ENCODE measurements around the gene SGF29.
"Not testable (repeated sequence)": the region's sequence is repeated elsewhere in the genome, so short reads cannot be mapped to it uniquely, and the experiment has no call there.

Gene SGF29

DNA sequence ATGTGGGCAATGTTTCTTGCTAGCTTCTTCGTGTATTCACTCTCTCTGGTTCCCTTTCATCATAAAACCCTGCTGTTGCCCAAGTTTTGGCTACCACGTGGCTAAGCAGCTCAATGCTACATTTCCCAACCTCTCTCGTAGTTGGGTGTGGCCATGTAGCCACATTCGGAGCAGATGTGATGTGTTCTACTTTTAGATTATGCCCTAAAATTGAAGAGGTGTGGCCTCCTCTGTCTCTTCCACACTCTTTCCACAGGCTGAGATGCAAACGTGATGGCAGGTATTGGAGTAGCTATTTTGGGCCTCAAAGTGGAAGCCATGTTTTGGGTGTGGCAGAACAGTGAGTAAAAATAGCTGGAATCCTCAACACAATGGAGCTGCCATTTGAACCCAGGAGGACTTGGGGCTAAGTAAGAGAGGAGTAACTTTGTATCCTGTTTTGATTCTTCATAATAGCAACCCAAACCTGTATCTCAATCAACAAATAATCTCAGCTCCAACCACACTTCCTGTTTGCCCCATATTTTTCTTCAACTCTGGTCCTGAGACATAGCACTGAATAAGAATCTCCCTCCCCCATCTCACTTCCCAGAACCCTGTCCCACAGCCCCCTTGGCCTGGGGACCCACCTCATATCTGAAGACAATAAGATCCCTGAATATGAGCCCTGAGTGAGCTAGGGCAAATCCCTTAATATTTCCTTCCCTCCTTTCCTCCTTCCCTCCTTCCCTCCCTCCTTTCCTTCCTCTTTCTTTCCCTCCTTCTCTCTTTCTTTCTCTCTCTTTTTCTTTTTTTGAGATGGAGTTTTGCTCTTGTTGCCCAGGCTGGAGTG is 19.0 kb upstream of the SGF29 start:
- DNase-seq: no peak

DNA sequence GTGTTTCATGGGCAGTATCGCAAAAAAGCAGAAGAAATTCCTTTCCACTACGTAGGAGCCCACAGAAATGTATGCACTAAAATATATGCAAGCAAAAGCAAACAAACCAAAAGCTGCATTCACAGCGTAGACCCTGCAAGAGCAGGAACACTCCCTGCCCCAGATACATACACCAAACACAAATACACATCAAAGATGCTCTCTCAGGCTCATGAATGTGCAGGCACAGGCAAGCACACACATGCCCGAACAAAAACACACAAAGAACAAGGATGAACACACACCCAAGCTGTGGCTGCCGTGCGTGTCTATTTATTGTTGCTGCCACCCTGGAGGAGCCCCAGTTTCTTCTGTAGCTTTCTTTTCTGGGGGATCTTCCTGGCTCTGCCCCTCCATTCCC is 16.6 kb upstream of the SGF29 start:
- DNase-seq: no peak

DNA sequence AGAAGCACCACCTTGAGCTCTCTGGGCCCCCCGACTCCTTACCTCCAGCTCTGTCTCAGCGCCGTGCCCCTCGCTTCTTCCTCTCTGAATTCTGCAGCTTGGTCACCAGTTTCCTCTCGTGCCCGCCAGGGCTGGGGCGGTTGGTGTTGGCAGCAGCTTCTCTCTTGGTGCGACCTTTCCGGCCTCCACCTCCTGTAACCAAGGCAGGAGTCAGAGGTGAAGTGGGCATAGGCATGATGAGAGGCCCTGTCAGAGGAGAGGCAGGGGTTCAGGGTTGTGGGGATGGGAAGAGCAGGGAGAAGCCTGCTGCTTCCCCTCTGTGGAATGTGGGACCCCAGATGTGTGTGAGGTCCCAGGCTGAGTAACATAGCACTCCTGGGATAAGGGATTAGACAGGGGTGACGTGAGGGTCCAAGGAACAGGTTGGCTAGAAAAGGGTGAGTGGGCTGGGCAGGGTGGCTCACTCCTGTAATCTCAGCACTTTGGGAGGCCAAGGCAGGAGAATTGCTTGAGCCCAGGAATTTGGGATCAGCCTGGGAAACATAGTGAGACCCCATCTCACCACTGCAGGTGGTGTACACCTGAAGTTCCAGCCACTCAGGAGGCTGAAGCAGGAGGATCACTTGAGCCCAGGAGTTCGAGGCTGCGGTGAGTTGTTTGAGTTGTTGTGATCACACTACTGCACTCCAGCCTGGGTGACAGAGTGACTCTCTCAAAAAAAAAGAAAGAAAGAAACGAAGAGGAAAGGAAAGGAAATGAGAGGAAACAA is 15.6 kb upstream of the SGF29 start:
- no peak for DNase-seq

DNA sequence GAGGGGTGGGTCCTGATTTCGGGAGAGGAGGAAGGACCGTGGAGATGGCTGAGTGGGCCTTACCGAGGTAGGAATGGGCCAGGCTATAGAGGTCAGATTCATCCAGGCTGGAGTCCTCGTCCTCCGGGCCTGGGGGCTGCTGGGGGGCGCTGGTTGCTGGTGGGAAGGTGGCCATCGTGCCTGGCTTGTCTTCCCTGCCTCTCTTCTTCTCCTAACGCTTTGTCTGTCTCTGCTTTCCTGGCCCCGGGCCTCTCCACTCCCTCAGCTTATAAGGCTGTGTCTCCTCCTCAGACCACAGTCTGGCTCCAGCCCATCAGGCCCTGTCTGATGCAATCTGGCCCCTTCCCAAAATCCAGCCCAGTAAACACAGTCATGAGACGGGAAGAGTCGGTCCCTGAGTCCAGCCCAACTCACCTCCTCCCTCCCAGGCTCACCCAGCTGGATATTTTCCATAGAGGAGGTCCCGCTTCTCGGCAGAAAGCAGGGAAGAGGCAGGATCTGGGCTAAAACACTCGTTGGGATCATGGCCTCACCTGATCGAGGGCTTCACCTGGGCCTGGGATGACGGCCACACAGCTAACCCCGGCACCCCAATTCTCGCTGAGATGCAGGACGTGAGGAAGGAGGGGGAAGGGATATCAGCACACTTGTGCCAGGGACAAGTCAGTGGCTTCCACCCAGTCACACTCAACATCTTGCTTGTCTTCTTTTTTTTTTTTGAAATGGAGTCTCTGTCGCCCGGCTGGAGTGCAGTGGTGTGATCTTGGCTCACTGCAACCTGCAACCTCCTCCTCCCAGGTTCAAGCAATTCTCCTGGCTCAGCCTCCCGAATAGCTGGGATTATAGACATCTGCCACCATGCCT is 14.8 kb upstream of the SGF29 start, which contains the start of gene NUPR1:
NUPR1 (minus strand) TSS at position 242 of the 864 bp plus-strand sequence; CDS start at position 175, 67 bp downstream.
- no peak for DNase-seq

DNA sequence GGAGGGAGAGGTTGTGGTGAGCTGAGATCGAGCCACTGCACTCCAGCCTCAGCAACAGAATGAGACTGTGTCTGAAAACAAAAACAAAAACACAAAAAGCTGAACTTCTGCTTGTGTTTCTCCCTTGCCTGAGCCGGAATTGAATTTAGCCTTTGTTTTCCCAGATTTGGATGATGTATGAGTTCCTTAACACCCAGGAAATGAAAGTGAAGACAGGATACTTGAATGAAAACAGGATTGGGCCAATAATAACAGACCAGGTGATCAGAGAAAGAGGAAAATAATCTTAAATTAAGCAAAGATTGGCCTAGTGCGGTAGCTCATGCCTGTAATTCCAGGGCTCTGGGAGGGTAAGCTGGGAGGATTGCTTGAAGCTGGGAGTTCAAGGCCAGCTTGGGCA is 13.4 kb upstream of the SGF29 start:
- no peak for DNase-seq

DNA sequence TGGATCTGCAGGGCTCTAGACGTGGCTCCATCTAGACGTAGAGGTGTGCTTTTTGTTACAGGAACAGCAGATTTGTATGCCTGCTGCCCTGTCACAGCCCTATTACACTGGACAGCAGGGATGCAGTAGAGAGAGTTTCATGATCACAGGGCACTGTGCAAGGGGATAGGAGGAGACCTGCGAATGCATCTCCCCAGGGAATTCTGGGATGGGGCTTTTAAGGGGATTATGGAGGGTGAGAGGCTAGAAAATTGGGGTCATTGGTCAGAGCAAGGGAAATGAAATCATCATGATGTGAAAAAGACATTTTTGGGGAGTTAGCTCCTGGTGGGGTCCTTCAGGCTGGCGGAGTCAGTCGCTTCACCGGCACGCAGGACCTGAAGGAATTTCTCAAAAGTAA is 11.1 kb upstream of the SGF29 start:
- no peak for DNase-seq

DNA sequence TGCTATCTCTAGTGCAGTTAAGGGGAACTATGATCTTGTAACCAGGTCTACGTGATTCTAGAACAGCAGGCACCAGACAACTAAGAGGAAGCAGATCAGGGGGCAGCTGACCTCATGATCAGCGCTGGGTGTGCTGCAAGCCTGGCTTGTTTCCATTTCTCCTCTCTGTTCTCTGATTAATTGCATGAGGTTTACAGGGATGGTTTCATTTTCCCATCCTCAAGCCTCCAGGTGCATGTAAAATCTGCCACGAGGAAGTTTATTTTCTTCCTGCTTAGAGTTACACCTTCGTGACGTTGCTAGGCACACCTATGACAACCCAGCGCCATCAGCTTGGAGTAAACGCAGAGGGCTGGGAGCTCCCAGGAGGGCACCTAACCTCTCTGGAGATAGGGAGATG is 10.6 kb upstream of the SGF29 start:
- no peak for DNase-seq

GRCh38 chr16:28544998-28545397 is 8.7 kb upstream of the SGF29 start:
- DNase-seq: no peak

DNA sequence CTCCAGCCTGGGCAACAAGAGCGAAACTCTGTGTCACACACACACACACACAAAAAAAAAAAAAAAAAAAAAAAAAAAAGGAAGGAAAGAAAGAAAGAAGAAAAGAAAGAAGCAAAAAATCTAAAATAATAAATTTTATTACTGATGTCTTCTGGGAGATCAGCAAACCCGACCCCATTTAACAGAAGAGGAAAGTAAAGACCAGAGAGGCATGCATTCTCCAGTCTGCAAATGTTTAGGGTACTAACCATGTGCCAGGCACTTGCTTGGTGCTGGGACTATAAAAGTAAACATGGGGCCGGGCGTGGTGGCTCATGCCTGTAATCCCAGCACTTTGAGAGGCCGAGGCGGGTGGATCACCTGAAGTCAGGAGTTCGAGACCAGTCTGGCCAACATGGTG is 7.8 kb upstream of the SGF29 start:
- DNase-seq: not testable (repeated sequence)

GRCh38 chr16:28546626-28547025 is 7.1 kb upstream of the SGF29 start:
- DNase-seq: no peak

- DNase-seq: no peak
Measured at GRCh38 chr16:28548306-28548802, 5.4 kb upstream of the SGF29 start.

DNA sequence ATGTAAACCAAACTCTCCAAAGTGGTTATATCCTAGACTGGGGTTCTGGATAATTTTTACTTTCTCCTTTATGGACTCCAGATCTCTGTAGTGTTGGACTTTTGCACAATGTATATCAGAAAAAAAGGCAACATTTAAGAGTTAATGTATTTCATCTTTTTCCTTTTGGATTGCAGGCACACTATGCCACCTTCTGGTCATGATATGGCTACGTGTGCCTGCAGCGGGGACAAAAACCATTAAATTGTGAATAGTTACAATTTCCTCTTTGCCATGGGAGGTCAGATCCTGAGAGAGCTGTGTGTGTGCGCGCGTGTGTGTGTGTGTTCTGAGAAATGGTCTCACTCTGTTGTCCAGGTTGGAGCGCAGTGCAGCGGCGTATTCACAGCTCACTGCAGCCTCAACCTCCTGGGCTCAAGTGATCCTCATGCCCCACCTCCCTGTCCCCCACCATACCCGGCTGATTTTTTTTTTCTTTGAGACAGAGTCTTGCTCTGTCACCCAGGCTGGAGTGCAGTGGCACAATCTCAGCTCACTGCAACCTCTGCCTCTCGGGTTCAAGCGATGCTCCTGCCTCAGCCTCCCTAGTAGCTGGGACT is 4.3 kb upstream of the SGF29 start:
- no peak for DNase-seq

DNA sequence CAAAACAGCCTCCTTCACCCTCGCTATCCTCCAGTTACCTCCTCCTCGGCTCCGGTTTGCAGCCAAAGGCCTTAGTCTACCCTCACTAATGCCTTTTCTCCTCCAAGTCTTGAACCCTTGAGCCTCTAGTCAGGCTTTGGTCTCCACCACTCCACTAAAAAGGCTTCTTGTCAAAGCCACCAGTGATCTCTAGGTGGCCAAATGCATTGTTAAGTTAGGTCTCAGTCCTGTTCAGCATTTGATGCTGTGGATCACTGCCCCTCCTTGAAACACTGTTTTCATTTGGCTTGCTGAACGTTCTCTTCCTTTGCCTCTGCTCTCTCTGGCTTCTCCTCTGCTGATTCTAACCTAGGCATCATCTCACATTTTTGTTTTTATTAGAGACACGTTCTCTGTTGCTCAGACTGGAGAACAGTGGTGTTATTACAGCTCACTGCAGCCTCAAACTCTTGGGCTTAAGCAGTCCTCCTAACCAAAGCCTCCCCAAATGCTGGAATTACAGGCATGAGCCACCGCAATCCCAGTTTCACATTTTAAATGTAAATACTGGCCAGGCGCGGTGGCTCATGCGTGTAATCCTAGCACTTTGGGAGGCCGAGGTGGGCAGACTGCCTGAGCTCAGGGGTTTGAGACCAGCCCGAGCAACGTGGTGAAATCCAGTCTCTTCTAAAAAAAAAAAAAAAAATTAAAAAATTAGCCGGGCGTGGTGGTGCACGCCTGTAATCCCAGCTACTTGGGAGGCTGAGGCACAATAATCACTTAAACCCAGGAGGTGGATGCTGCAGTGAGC is 1.1 kb downstream of the SGF29 start:
- no peak for DNase-seq

DNA sequence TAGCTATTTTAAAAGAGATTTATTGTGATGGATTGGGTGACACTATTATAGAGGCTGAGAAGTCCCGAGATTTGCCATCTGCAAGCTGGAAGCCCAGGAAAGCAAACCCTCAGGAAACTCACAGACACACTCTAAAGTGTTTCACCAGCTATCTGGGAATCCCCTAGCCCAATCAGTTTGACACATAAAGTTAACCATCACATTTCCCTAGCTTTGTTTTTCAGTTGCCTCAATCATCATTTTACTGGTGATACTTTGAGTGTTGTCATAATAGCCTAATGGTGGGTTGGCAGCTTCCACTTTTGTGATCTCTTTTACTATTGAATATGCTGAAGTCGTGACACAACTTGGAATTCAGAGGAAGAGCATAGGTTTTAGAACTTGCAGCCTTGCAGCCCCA is 1.8 kb downstream of the SGF29 start:
- no peak for DNase-seq

GRCh38 chr16:28556914-28557320 is 3.2 kb downstream of the SGF29 start:
- DNase-seq: no peak

DNA sequence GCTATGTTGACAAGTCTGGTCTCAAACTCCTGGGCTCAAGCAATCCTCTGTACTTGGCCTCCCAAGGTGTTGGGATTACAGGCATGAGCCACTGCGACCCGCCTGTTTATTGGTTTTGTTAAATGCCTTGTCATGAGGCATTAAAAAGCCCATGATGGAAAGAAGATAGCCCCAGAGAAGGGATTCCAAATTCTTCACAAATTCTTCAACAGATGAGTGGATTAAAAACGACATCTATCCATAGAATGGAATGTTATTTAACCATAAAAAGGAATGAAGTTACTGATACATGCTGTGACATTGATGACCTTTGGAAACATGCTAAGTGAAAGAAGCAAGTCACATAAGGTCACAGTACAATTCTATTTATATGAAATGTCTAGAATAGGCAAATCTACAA is 4.7 kb downstream of the SGF29 start:
- DNase-seq: no peak

GRCh38 chr16:28561557-28562187 is 8.0 kb downstream of the SGF29 start:
- no peak for DNase-seq

GRCh38 chr16:28562199-28562598 is 8.5 kb downstream of the SGF29 start:
- no peak for DNase-seq

- no peak for DNase-seq
Measured at GRCh38 chr16:28563218-28563617, 9.5 kb downstream of the SGF29 start.

- DNase-seq: not testable (repeated sequence)
Measured at GRCh38 chr16:28566233-28566925, 12.7 kb downstream of the SGF29 start.

DNA sequence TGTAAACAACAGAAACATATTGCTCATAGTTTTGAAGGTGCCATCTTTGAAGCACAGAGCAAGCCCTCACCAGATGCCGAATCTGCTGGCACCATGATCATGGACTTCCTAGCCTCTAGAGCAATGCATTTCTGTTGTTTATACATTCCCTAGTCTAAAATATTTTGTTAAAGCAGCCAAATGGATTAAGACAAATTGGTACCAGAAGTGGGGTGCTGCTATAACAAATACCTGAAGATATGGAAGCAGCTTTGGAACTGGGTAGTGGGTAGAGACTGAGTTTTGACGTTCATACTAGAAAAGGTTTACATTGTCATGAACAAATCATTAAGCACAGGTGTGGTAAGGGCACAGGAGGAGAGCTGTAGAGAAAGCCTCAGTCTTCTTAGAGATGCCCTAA is 13.6 kb downstream of the SGF29 start:
- no peak for DNase-seq

All from stimulated activated CD4-positive, alpha-beta T cell treated with anti-CD3 and anti-CD28 coated beads, Interleukin-1b, Interleukin-23, amount 100 ng/mL, for 48 hours (primary cell).